Measurements from ENCODE around the gene BAG5.

The BAG5 gene

GRCh38 chr14:103507751-103508150 is 54.7 kb downstream of the BAG5 start:
- DNase-seq, result no peak
